Measurements from ENCODE around the gene SLC24A3. TPM values are rescaled to one million over a fixed set of nuclear protein-coding genes. Genes with fewer than 3 reads are reported as not detected.

The SLC24A3 gene
- total and polyA plus RNA-seq, 4 experiments from 2014 or later, result not detected

GRCh38 chr20:19506021-19506420 is 293.6 kb downstream of the SLC24A3 start:
- POLR2A ChIA-PET (ENCODE audit: partially characterized antibody), result no interaction called here
- H3K36me3 ChIP-seq (ENCODE audit: insufficient read depth, low read length), result no peaks in the 10 kb centered on the region
- Mint-ChIP-seq H3K36me3 (no peaks in the 10 kb centered on the region), H3K27ac (no peak overlapping the region), H3K4me3 (no peak overlapping the region), H3K4me1 (no peaks in the 10 kb centered on the region), H3K9me3 (peaks cover 0 to 3% (median 0%) of the 10 kb centered on the region in 8 donors), H3K27me3 (no peaks in the 10 kb centered on the region)
- no peak overlapping the region for H3K4me3 ChIP-seq (ENCODE audit: low read length in 2 of 2)
- no peaks in the 10 kb centered on the region for H3K4me1 ChIP-seq (ENCODE audit: insufficient read depth, low read length)
- intact Hi-C loops (cut with micrococcal nuclease), result no loop called here
- no peaks in the 10 kb centered on the region for H3K27me3 ChIP-seq (ENCODE audit: insufficient read depth, low read length)
- CTCF ChIA-PET (ENCODE audit: partially characterized antibody), result interaction anchor here (0.6 kb wide), 1 partner anchor 321 kb away, joined by 3 read pairs; no protein-coding TSS in a partner anchor
- no peaks in the 10 kb centered on the region for H3K9me3 ChIP-seq (ENCODE audit: control insufficient read depth in 1 of 2, low read length in 2 of 2)
- no peak overlapping the region for H3K27ac ChIP-seq (ENCODE audit: low read depth, low read length)
- no peak for DNase-seq

GRCh38 chr20:19508449-19508848 is 296.0 kb downstream of the SLC24A3 start:
- H3K4me3 ChIP-seq (ENCODE audit: low read length in 2 of 2), result no peak overlapping the region
- no peak overlapping the region for H3K27ac Mint-ChIP-seq
- H3K9me3 ChIP-seq (ENCODE audit: control insufficient read depth in 1 of 2, low read length in 2 of 2), result no peaks in the 10 kb centered on the region
- DNase-seq, result no peak
- no peaks in the 10 kb centered on the region for H3K4me1 ChIP-seq (ENCODE audit: insufficient read depth, low read length)
- no peaks in the 10 kb centered on the region for H3K27me3 ChIP-seq (ENCODE audit: insufficient read depth, low read length)
- H3K36me3 ChIP-seq (ENCODE audit: insufficient read depth, low read length), result no peaks in the 10 kb centered on the region
- H3K9me3 Mint-ChIP-seq, result peaks cover 0 to 2% (median 0%) of the 10 kb centered on the region in 8 donors
- H3K4me3 Mint-ChIP-seq, result no peak overlapping the region
- no peaks in the 10 kb centered on the region for H3K4me1 Mint-ChIP-seq
- H3K36me3 Mint-ChIP-seq, result no peaks in the 10 kb centered on the region
- no peak overlapping the region for H3K27ac ChIP-seq (ENCODE audit: low read depth, low read length)
- ChIA-PET CTCF (ENCODE audit: partially characterized antibody) (no interaction called here), POLR2A (ENCODE audit: partially characterized antibody) (no interaction called here)
- intact Hi-C loops (cut with micrococcal nuclease), result no loop called here
- no peaks in the 10 kb centered on the region for H3K27me3 Mint-ChIP-seq

- no peak for DNase-seq
- Histone ChIP-seq H3K36me3 (ENCODE audit: insufficient read depth, low read length) (no peaks in the 10 kb centered on the region), H3K27ac (ENCODE audit: low read depth, low read length) (no peak overlapping the region), H3K4me3 (ENCODE audit: low read length in 2 of 2) (no peak overlapping the region), H3K4me1 (ENCODE audit: insufficient read depth, low read length) (no peaks in the 10 kb centered on the region), H3K27me3 (ENCODE audit: insufficient read depth, low read length) (no peaks in the 10 kb centered on the region), H3K9me3 (ENCODE audit: control insufficient read depth in 1 of 2, low read length in 2 of 2) (no peaks in the 10 kb centered on the region)
- Mint-ChIP-seq H3K36me3 (no peaks in the 10 kb centered on the region), H3K4me1 (no peaks in the 10 kb centered on the region), H3K4me3 (no peak overlapping the region), H3K27ac (no peak overlapping the region), H3K9me3 (peaks cover 0 to 2% (median 0%) of the 10 kb centered on the region in 8 donors), H3K27me3 (no peaks in the 10 kb centered on the region)
- intact Hi-C loops (cut with micrococcal nuclease), result no loop called here
- ChIA-PET POLR2A (ENCODE audit: partially characterized antibody) (no interaction called here), CTCF (ENCODE audit: partially characterized antibody) (no interaction called here)
Measured at GRCh38 chr20:19510611-19511010, 298.2 kb downstream of the SLC24A3 start.

GRCh38 chr20:19511931-19512330 is 299.5 kb downstream of the SLC24A3 start:
- no peaks in the 10 kb centered on the region for H3K4me1 Mint-ChIP-seq
- Histone ChIP-seq H3K27ac (ENCODE audit: low read depth, low read length) (no peak overlapping the region), H3K4me3 (ENCODE audit: low read length in 2 of 2) (no peak overlapping the region), H3K27me3 (ENCODE audit: insufficient read depth, low read length) (no peaks in the 10 kb centered on the region), H3K4me1 (ENCODE audit: insufficient read depth, low read length) (no peaks in the 10 kb centered on the region), H3K9me3 (ENCODE audit: control insufficient read depth in 1 of 2, low read length in 2 of 2) (no peaks in the 10 kb centered on the region), H3K36me3 (ENCODE audit: insufficient read depth, low read length) (no peaks in the 10 kb centered on the region)
- no peak for DNase-seq
- H3K4me3 Mint-ChIP-seq, result no peak overlapping the region
- intact Hi-C loops (cut with micrococcal nuclease), result no loop called here
- ChIA-PET POLR2A (ENCODE audit: partially characterized antibody) (no interaction called here), CTCF (ENCODE audit: partially characterized antibody) (no interaction called here)
- peaks cover 0 to 2% of the 10 kb centered on the region in 2 donors for H3K27me3 Mint-ChIP-seq
- peaks cover 0 to 2% (median 0%) of the 10 kb centered on the region in 8 donors for H3K9me3 Mint-ChIP-seq
- no peak overlapping the region for H3K27ac Mint-ChIP-seq
- H3K36me3 Mint-ChIP-seq, result no peaks in the 10 kb centered on the region

GRCh38 chr20:19512886-19513677 is 300.6 kb downstream of the SLC24A3 start:
- no peak for DNase-seq
- Histone ChIP-seq H3K36me3 (ENCODE audit: insufficient read depth, low read length) (no peaks in the 10 kb centered on the region), H3K27me3 (ENCODE audit: insufficient read depth, low read length) (no peaks in the 10 kb centered on the region), H3K4me1 (ENCODE audit: insufficient read depth, low read length) (no peaks in the 10 kb centered on the region), H3K27ac (ENCODE audit: low read depth, low read length) (no peak overlapping the region), H3K4me3 (ENCODE audit: low read length in 2 of 2) (no peak overlapping the region), H3K9me3 (ENCODE audit: control insufficient read depth in 1 of 2, low read length in 2 of 2) (no peaks in the 10 kb centered on the region)
- no peaks in the 10 kb centered on the region for H3K4me1 Mint-ChIP-seq
- H3K9me3 Mint-ChIP-seq, result no peaks in the 10 kb centered on the region
- ChIA-PET POLR2A (ENCODE audit: partially characterized antibody) (no interaction called here), CTCF (ENCODE audit: partially characterized antibody) (no interaction called here)
- intact Hi-C loops (cut with micrococcal nuclease), result no loop called here
- no peak overlapping the region for H3K4me3 Mint-ChIP-seq
- H3K36me3 Mint-ChIP-seq, result no peaks in the 10 kb centered on the region
- peaks cover 0 to 2% of the 10 kb centered on the region in 2 donors for H3K27me3 Mint-ChIP-seq
- H3K27ac Mint-ChIP-seq, result no peak overlapping the region

- DNase-seq, result no peak
- no peak overlapping the region for H3K4me3 ChIP-seq (ENCODE audit: low read length in 2 of 2)
- Mint-ChIP-seq H3K4me1 (no peaks in the 10 kb centered on the region), H3K36me3 (no peaks in the 10 kb centered on the region), H3K4me3 (no peak overlapping the region), H3K9me3 (no peaks in the 10 kb centered on the region), H3K27ac (no peak overlapping the region), H3K27me3 (peaks cover 2% of the 10 kb centered on the region in 2 donors)
- no peaks in the 10 kb centered on the region for H3K27me3 ChIP-seq (ENCODE audit: insufficient read depth, low read length)
- H3K9me3 ChIP-seq (ENCODE audit: control insufficient read depth in 1 of 2, low read length in 2 of 2), result no peaks in the 10 kb centered on the region
- POLR2A ChIA-PET (ENCODE audit: partially characterized antibody), result no interaction called here
- no peaks in the 10 kb centered on the region for H3K36me3 ChIP-seq (ENCODE audit: insufficient read depth, low read length)
- H3K4me1 ChIP-seq (ENCODE audit: insufficient read depth, low read length), result no peaks in the 10 kb centered on the region
- intact Hi-C loops (cut with micrococcal nuclease), result no loop called here
- H3K27ac ChIP-seq (ENCODE audit: low read depth, low read length), result no peak overlapping the region
- CTCF ChIA-PET (ENCODE audit: partially characterized antibody), result no interaction called here
Measured at GRCh38 chr20:19515074-19515473, 302.6 kb downstream of the SLC24A3 start.

GRCh38 chr20:19519466-19519865 is 307.0 kb downstream of the SLC24A3 start:
- H3K36me3 ChIP-seq (ENCODE audit: insufficient read depth, low read length), result no peaks in the 10 kb centered on the region
- no peaks in the 10 kb centered on the region for H3K27me3 ChIP-seq (ENCODE audit: insufficient read depth, low read length)
- DNase-seq, result no peak
- H3K4me3 ChIP-seq (ENCODE audit: low read length in 2 of 2), result no peak overlapping the region
- Mint-ChIP-seq H3K27ac (no peak overlapping the region), H3K4me3 (no peak overlapping the region), H3K27me3 (peaks cover 2% of the 10 kb centered on the region in 2 donors), H3K9me3 (peaks cover 0 to 4% (median 0%) of the 10 kb centered on the region in 8 donors), H3K4me1 (no peaks in the 10 kb centered on the region), H3K36me3 (no peaks in the 10 kb centered on the region)
- CTCF ChIA-PET (ENCODE audit: partially characterized antibody), result no interaction called here
- H3K9me3 ChIP-seq (ENCODE audit: control insufficient read depth in 1 of 2, low read length in 2 of 2), result no peaks in the 10 kb centered on the region
- POLR2A ChIA-PET (ENCODE audit: partially characterized antibody), result no interaction called here
- H3K27ac ChIP-seq (ENCODE audit: low read depth, low read length), result no peak overlapping the region
- H3K4me1 ChIP-seq (ENCODE audit: insufficient read depth, low read length), result no peaks in the 10 kb centered on the region
- intact Hi-C loops (cut with micrococcal nuclease), result no loop called here

All from CD4-positive, alpha-beta memory T cell (primary cell).